HepG2 (cell line): ENCODE data around the gene EIF6. TPM values are rescaled to one million over a fixed set of nuclear protein-coding genes. Genes with fewer than 3 reads are reported as not detected.

Source experiments
- ARID4A ChIP-seq: sonication (generic); formaldehyde crosslinking; IDR thresholded peaks from 2 replicates; pipeline ENCODE4 v1.5.0; 2020; ENCODE audit warnings: mild to moderate bottlenecking, missing genetic modification reagents, borderline replicate concordance
- BORCS8-MEF2B ChIP-seq: sonication (generic); formaldehyde crosslinking; IDR thresholded peaks from 2 replicates; pipeline ENCODE4 v1.8.0; 2022; ENCODE audit warnings: mild to moderate bottlenecking, missing genetic modification reagents
- CEBPZ ChIP-seq: IDR thresholded peaks from 2 replicates; pipeline ENCODE4 v1.6.1; 2012; ENCODE audit warnings: low read length, improper control_type of control experiment
- DNMT3B ChIP-seq: conservative IDR thresholded peaks from 2 replicates; pipeline ENCODE4 v1.6.1; 2016; ENCODE audit warnings: missing biosample characterization, control low read depth
- ELF1 ChIP-seq: sonication (generic); formaldehyde crosslinking; IDR thresholded peaks from 2 replicates; pipeline ENCODE4 v1.4.0; 2020; ENCODE audit warnings: missing genetic modification reagents
- ELF3 ChIP-seq: IDR thresholded peaks from 2 replicates; pipeline ENCODE4 v1.6.1; 2016; ENCODE audit warnings: missing genetic modification reagents, missing compliant biosample characterization
- ETV5 ChIP-seq: IDR thresholded peaks from 2 replicates; pipeline ENCODE4 v1.6.1; 2018; ENCODE audit warnings: missing biosample characterization, missing genetic modification reagents, inconsistent platforms, borderline replicate concordance
- KLF6 ChIP-seq: IDR thresholded peaks from 2 replicates; pipeline ENCODE4 v1.8.0; 2016; ENCODE audit warnings: missing biosample characterization, missing genetic modification reagents
- KMT2B ChIP-seq: IDR thresholded peaks from 2 replicates; pipeline ENCODE4 v1.6.1; 2016; ENCODE audit warnings: missing genetic modification reagents, missing compliant biosample characterization
- TERF1 ChIP-seq: sonication (generic); formaldehyde crosslinking; IDR thresholded peaks from 2 replicates; pipeline ENCODE4 v1.8.0; 2022; ENCODE audit warnings: mild to moderate bottlenecking, missing genetic modification reagents, moderate library complexity
- UBTF ChIP-seq: sonication (generic); formaldehyde crosslinking; IDR thresholded peaks from 2 replicates; pipeline ENCODE4 v1.4.0; 2020; ENCODE audit warnings: mild to moderate bottlenecking, missing genetic modification reagents
- ZNF138 ChIP-seq: sonication (generic); formaldehyde crosslinking; IDR thresholded peaks from 2 replicates; pipeline ENCODE4 v1.5.0; 2020; ENCODE audit warnings: mild to moderate bottlenecking, low read depth, missing genetic modification reagents
- ZNF563 ChIP-seq: sonication (generic); formaldehyde crosslinking; IDR thresholded peaks from 2 replicates; pipeline ENCODE4 v1.8.0; 2022; ENCODE audit warnings: mild to moderate bottlenecking, moderate library complexity, missing genetic modification reagents
- ZNF781 ChIP-seq: sonication (generic); formaldehyde crosslinking; IDR thresholded peaks from 2 replicates; pipeline ENCODE4 v1.5.1; 2020; ENCODE audit warnings: borderline replicate concordance, mild to moderate bottlenecking, missing genetic modification reagents; ENCODE audit errors: not compliant biosample characterization
- polyA plus RNA-seq, 8 experiments: library from polyadenylated mRNA; depleted of rRNA in 3 of 8; stranded (reverse) in 7 of 8; unstranded in 1 of 8; fragments of >200 nt; fragmentation: Illumina TruSeq in 4 of 8; extraction: Trizol in 4 of 8; gene quantifications; 2 replicates each; pipeline versions ENCODE4 v1.2.1 to v1.2.3, GENCODE V29; 2011 to 2016; ENCODE audit warnings: low read depth in 4 of 8, missing spikeins in 1 of 8, mixed read lengths in 1 of 8; ENCODE audit not compliant: insufficient read depth in 1 of 8
- total RNA-seq, 5 experiments: library from RNA; depleted of rRNA; stranded (reverse); fragments of >200 nt; fragmentation: Illumina TruSeq; extraction: Trizol; gene quantifications; 2 replicates each; pipeline ENCODE4 v1.2.3, GENCODE V29; 2016; ENCODE audit warnings: low read depth in 1 of 5

The EIF6 gene
- total and polyA plus RNA-seq, 2 of the 13 experiments (the other 11 are each of a cell fraction or from before 2014, with no cell fraction given), result 462 to 466 TPM

DNA sequence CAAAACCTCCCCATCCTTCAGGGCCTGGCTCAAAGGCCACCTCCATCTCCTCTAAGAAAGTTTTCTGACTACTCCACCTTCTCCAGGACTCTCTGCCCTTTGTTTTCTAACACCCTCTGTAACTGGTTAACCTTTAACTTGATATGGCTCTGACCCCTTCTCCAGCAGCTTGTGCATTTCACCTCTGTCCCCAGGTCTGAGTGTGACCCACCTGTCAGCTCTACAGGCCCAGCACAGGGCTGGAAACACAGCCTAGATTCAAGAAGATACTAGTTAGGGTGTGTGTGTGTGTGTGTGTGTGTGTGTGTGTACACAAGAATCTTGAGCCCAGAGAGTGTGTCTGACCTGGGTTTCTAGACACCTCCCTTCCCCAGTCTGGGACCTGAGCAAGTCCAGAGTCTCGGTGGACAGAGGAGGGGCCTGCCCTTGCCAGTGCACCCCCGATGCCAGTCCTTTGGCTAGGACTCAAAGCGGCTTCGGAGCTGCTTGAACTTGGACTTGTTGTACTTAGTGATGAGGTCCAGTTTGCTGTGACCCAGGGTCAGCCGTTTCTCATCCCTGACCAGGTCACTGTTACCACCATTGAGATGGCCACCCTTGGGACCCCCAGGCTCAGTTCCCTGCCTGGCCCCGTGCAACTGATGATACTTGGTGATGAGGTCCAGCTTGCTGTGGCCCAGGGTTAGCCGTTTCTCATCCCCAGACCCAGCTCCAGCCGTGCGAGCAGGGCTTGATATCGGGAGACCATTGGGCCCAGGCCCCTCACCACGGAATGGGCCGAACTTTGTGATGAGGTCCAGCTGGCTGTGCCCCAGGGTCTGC lies 1.7 kb upstream of the EIF6 start (continued):
- peak; percentile 83 for TF ChIP-seq ZNF781 (CRISPR knock-in tag)
- TF ChIP-seq ELF1 (CRISPR knock-in tag), result peak; percentile 2; the same call in 1 of the 2 replicates
- peak; percentile 85; the same call in 1 of the 2 replicates for TF ChIP-seq ARID4A (CRISPR knock-in tag)
- TF ChIP-seq BORCS8-MEF2B (CRISPR knock-in tag), result peak; percentile 37; the same call in 1 of the 2 replicates
- TF ChIP-seq UBTF (CRISPR knock-in tag), result peak; percentile 36; the same call in 1 of the 2 replicates
- TF ChIP-seq DNMT3B (CRISPR knock-in tag), result peak; percentile 70
- no peak; the same call in 1 of the 2 replicates for TF ChIP-seq ELF3
- no peak for TF ChIP-seq CEBPZ
- no peak for TF ChIP-seq KLF6 (CRISPR knock-in tag)
- no peak for TF ChIP-seq TERF1
- no peak for TF ChIP-seq ETV5 (CRISPR knock-in tag)
- TF ChIP-seq KMT2B, result no peak
- 0 out of 2 replicates have a peak, but pooled peaks have one; percentile 35 for TF ChIP-seq ZNF563 (CRISPR knock-in tag)
- TF ChIP-seq ZNF138 (CRISPR knock-in tag), result peak; percentile 72; the same call in 1 of the 2 replicates
